ENCODE results near the gene HOXA9.
A peak's percentile ranks its signal among the peaks of the same experiment; 100 is the strongest.

The HOXA9 gene

DNA sequence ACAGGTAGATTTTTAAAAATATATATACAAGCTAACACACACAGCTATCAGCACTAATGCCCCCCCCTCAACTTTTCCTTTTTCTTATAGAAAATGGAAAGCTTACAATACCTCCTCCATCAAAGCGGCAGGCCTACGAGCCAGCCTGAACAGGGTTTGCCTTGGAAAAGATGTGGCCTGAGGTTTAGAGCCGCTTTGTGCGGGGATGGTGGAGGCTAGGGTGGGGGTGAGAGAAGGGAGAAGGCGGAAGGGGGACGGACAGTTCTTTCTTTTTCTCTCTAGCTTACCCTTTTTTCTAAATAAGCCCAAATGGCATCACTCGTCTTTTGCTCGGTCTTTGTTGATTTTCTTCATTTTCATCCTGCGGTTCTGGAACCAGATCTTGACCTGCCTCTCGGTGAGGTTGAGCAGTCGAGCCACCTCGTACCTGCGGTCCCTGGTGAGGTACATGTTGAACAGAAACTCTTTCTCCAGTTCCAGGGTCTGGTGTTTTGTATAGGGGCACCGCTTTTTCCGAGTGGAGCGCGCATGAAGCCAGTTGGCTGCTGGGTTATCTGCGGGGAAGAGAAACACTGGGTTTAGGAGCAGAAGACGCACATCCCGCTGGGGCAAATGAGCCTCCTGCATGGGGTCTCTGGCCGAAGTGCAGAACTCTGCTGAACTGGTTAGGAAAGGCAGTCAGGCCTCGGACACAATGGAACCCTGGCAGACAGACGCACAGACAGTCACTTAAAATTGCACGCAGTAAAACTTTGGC is 1.9 kb downstream of the HOXA9 start:
- DNase-seq, result no peak

DNA sequence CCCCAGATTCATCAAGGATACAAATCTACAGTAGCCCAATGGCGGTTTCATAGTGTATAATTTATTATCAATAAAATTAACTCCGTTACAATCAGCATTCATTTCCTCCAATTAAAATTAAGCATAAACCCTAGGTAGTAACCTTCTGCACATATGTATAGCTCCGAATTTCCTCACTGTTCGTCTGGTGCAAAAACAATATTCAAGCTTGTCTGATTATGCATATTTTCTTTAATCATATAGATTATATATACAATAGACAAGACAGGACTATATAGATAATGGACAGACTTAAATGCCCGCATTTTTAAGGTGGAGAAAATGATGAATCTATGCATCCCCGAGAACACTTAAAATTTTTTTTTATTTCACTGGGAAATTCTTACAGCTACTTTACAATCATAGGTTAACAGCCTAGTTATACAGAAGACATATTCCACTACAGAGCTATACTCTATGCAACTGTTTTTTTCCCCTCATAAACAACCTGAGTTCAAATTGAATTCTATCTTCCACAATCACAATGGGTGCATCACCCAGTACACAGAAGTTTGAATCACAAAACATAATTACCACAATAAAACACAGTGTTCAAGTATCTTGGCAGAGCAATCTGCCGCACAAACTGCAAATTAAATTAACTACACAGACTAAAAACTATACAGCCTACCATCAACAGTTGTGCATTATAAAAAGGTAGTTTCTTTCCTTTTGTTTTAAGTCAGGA is 2.6 kb downstream of the HOXA9 start:
- DNase-seq, result no peak

DNA sequence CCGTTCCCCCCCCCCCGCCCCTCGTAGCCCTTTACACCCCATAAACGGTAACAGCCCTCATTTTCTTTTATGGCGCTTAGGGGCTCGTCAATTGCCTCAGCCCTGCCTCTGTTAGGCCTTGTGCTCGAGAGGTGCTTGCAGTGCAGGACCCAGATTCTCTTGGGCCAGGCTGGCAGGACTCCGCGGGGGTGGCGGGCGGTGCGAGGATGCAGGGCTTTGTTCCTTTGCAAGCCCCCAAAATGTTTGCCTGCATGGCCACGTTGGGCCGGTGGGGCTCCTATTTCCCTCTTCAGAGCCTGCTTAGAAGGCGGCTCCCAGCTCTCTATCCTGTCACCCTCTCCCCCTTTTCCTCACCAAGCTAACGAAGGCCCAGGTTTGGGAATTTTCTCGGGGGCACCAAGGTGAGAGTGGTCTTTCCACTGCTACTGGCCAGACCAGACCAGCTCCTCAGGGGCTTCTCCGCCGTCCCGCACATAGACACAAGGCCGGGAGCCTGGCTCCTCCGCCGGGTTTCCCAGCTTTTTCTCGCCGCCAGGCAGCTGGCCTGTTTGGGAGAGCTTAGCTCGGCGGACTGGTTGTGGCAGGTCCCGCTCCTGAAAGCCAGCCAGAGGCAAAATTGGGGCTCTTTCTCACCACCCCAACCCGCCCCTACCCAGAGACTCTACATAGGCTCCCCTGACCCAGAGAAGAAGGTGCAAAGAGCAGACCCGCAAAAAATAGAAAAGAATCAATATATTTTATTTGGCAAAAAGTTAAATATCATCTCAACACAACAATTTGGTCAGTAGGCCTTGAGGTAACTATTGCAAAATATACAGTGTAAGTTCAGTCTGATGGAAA is 3.4 kb downstream of the HOXA9 start:
- DNase-seq, result no peak

DNA sequence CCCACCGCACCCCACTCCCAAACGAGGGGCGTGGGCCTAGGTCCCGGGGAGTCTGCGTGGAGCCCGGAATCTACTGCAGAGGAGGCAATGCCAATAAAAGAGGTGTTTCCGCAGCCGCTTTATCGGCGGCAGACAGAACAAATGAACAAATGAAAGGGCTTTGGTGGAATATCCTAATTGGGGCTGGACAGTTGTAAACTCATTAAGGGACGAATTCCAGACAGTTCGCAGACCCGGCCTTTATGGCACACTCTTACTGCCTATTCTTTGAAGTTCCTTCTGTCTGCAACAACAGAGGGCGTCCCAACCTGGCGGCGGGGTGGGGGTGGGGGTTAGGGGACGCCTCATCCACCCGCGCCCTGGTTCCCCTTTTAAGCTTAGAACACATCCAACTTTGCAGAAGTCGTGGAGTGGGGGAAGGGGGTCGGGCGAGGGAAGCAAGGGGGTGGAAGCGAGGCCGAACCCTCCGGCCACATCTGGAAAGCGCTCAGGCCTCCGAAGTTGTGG is 4.1 kb downstream of the HOXA9 start:
- peak; percentile 81 for DNase-seq

DNA sequence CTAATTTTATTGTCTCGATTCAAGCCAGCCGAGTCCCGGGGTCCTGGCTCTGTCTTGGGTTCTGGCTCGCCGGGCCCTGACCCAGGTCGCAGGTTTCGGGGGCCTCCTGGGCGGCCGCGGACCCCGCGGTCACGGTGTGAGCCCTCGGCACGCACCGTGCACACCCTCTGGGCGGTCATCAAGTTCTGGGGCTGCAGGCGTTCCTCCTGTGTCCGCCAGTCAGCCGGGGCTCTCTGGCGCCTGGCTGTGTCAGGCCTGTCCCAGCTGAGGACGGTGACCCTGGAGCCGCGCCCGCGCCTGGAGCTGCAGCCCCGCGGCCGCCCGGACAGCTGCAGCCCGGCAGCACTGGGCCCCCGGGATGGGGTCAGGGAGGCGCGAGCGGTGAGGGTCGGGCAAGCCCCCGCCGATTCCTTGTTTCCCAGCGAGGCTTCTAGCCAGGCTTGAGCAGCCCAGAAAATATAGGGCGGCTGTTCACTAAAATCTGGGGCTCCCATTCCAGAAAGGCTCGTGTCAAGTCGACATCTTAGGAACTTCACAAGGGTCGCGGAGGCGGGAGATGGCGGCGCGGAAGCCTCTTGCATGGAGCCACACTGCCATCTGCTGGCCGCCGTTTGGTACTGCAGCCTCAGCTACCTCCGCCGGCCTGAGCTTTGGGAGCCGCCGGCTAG is 4.7 kb downstream of the HOXA9 start:
- DNase-seq, result peak; percentile 83

DNA sequence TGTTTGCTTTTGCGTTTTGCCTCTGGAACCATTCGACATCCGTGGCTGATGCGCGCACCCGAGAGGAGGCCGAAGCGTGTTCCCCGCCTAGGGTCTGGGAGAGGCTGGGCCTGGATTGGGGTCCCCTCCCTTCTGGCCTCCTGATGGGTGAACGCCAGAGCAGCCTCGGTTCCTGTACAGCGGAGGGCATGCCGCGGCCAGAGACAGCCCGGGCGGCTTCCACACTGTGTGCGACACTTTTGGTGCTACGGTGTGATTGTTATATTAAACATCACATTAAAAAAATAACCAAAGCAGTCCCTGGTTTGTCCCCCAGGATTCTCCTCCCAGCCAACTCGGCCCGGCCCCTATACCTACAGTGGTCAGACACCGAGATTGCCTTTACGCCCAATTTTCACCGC is 5.2 kb downstream of the HOXA9 start:
- DNase-seq, result no peak

DNA sequence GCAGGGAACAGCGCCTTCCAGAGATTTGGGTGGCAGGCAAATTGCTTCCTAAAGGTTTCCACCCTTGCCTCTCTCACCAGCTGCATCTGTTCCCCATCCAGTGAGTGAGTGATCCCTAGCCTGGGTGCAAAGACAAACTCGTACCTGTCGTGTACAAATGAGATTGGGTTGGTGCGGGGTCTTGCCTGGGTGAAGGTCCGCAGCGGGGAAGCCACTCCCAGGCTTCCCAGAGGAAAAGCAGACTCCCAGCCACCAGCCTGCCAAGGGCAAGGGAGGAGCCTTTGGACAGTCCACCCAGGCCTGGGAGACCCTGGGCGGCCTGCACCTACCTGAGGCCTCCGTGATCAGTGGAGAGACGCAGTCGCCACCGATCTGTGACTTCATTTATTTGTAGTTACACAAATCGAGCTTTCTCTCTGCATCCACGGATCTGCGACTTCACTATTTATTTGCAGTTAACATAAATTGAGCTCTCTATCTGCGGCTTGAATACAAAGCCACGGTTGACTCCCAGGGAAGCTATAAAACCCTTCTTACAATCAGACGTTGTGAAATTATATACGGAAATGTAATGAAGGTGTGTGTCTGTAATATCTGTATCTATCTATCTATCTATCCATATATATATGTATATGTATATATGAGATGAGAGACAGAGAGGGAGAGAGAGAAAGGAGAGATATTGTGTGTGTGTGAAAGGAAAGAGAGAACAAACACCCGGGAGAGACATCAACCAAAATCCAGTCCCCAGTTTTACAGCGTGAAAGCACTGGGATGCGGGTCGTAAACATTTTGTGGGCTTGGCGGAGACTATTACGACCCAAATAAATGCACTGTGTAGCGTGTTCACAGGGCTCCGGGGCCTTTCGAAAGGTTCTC is 5.8 kb downstream of the HOXA9 start:
- DNase-seq, result no peak

DNA sequence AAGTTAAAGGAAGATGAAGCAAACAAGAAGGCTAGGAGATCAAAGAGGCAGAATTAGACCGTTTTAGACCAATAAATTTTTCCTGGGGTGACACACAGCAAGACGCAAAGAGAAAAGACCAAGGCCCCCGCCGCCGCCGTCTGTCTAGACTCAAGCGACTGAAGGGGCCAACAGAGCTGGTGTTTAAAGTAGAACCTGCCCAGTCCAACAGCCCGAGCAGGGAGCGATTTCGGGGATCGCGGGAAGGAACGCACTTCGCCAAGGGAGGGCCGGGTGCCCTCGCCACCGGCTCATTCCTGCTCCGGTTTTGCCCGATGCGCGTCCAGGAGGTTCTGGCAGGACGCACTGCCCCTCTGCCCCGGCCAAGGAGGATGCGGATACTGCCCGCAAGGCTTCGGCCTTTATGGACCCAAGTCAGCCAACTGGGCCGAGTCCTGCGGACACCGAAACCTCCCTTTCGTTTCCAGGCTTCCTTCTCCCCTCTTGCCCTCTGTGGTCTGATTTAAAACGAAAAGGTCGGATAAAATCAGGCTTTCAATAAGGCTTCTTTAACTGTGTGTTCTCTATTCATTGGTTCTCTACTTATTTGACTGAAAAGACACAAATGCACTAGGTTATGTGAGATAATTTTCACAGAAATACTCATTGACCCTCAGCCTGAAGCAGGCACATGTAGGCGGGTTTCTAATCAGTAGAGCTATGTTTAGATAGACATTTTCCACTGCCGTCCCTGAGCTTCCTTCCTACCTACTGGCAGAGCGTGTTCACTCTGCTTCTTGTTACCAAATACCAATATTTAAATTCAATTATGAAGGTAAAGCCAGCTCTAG is 6.7 kb downstream of the HOXA9 start:
- DNase-seq, result peak; percentile 6

DNA sequence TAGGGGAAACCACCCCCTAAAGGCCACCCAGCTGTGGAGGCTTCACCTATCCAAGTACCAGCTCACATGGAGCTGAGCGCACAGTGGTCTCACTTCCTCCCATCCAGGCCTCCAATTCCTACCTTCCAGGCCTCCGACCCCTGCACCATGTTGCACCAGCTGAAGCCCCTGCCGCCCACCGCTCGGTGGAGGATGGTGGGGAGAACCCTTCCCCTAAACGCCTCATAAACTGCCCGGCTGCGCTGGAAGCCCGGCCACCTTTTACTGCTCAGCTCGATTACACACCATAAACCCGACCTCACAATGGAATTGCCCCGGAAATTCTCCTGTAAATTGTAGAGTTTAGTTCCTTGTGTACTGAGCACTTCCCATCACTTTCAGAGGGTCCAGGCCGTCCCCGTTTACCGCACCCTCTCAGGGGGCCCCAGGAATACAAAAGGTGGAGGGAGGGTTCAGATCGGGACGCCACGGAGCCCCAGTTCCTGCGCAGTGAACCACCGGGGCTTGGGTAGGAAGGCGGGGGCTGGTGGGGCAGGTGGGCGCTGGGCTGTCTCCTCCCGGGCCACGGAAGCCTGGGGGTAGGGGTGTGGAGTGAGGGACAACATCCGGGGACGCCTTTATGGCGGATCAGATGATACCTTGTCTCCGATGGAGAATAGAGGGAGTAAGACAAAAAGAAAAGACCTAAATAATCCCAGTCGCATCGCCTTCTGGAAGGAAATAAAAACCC is 7.5 kb downstream of the HOXA9 start:
- DNase-seq, result peak; percentile 23

DNA sequence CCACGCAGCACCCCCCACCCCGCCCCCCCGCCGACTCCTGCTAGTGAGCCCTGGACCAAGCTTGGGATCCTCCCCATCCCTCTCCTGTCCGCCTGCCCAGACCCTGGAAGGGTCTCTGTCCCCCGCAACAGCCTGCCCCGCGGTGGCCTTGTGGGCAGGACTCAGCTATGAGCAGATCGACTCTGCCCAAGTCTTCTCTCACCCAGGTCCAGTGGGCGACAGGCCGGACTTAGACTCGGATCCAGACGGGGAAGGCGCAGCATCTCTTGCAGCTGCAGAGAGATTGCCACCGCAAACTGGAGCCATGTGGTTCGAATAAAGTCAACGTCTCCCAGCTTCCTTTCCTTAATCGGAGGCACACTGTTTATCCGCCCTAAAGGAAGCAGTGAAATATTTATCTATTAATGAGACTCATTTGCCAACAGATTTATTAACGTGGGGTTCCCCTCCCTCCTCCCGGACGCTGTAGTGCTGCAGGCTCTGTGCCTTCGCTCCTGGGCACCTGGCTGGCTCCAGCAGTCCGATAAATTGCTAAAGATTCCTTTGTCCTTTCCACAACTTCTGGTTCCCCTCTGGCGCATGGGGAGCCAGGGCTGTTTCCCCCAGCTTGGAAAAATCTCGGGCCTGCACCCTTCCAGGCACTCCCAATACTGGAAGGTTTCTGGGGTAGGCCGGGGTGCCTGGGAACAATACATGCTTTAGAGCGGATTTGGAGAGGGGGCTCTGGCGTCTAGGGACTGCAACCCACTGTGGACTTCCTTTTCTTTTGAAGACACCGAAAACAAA is 8.2 kb downstream of the HOXA9 start:
- no peak for DNase-seq

DNA sequence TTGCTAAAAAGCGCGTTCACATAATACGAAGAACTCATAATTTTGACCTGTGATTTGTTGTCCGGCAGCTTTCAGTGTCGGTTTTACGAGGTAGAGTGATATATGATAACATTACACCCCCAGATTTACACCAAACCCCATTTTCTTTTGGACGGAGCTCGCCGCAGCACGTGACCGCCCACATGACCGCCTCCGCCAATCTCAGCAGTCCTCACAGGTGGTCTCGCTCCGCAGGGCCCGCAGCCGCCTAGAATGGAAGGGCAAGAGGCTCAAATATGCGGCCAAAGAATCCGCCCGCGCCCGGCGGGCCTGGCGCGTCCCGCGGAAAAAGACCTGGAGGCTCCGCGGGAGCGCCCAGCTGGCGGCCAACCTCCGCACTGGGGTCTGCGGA is 8.8 kb downstream of the HOXA9 start, which contains the start of gene HOXA7:
HOXA7 (minus strand) TSS at position 168 of the 391 bp plus-strand sequence; CDS start at position 38, 130 bp downstream.
- peak; percentile 43 for DNase-seq

DNA sequence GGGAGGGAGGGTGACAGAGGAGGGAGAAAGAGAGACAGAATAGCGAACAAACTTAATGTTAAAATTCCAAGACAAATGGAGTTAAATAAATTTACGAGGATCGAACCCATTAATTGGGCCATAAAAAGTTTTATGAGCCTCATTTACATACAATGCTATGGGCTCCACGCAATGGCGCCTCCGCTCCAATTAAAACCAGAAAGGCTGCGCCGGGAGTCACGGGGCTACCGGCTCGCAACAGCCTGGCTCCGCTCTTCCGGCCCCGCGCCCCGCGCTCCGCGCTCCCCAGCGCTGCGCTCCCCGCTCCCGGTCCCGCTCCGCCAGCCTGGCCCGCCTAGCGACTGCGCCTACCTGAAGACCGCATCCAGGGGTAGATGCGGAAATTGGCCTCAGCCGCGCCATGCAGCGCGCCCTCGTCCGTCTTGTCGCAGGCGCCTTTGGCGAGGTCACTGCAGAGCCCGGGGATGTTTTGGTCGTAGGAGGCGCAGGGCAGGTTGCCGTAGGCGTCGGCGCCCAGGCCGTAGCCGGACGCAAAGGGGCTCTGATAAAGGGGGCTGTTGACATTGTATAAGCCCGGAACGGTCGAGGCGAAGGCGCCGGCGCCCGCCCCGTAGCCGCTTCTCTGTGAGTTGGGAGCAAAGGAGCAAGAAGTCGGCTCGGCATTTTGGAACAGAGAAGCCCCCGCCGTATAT is 9.4 kb downstream of the HOXA9 start:
- no peak for DNase-seq

DNA sequence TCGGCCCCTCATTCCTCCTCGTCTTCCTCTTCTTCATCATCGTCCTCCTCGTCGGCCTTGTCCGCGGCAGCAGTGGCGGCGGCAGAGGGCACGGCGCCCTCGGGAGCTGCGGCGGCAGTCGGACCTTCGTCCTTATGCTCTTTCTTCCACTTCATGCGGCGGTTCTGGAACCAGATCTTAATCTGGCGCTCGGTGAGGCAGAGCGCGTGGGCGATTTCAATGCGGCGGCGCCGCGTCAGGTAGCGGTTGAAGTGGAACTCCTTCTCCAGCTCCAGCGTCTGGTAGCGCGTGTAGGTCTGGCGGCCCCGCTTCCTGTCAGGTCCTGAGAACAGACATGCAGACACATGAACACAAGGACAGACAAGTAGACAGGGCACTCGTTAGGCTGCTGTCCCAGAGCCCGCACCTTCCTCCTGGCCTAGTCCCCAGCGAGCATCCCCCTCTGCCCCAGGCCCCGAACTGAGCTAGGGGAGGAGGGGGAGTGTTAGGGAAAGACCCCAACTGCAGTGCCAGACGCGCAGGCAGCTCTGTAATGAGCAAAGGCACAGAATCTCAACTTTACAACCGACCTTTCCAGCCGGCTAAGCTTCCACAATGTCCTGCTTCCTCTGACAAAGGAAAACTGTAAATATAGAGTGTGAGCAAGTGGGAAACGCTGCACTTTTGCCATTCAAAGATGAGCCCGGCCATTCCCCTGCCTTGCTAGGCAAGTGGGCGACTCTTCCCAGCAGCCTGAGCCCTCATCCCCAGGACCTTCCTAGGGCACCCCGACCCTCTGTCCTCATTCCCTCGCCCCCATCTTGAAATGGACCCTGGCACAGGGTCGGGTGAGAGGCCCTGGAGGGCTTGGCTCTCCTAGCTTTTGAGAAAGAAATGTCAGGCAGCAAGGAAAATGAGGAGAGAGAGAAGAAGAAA is 10.2 kb downstream of the HOXA9 start:
- no peak for DNase-seq

DNA sequence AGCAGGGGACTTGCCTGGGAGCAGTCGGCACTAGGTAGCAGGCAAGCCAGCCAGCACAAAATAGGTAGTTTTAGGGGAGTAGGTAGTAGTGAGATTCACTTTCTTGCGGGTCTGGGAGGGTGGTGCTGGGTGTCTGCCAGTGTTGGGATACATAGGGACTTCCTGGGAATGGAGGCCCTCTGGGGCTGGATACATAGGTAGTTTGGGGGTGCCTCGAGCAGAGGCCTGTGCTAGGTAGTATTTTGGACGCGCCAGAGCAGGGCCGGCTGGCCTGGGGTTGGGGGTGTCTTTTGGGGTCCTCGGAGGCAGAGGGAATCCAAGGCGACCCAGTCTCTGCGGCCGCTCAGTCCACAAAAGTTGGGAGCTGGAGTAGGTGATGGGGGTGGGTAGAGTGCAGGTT is 11.0 kb downstream of the HOXA9 start:
- DNase-seq, result no peak

DNA sequence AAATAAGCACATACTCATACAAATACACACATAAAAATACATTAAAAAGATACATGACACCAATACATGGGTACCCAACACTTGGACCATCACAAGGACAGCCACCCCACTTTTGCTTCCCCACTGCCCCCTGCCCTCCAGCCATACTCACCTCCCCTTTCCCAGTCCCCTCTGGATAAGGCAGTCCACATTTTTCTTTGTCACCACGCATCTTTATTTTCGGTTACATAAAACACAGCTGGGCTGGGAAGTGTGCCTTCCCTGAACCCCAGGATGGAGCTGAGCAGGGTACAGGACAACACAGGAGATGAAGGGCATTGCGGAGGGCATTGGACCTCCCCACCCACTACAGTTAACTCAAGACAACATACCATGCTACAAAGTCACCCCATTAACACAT is 11.8 kb downstream of the HOXA9 start:
- no peak for DNase-seq

DNA sequence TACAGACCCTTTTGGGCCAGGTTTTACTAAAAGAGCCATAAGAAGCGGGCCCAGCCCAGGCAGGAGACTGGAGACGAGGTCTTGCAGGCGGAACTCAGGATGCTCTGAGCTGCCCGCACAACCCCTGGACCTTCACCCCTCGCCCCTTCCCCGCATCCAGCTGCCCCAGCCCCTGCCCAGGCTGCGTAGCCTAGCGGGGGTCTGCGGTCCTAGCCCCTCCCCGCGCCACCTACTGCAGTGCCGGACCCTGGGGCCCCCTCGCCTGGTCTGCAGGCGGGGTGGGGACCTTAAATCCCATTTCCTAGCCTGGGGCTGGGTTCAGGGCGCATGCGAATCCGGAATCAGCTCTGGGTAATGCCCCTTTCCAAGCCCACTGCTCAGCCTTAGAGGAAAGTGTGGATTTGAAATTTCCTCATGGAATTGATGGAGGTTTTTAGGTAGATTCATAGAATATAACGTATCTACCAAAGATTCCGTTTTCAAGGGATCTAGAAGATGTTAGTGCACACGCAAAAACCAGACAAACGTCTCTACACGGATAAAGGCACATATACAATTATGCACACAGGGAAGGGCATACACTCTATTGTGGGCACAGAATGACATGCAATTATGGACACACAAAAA is 12.4 kb downstream of the HOXA9 start:
- DNase-seq, result no peak
